ENCODE results near the gene ZNF341.
"Not testable (repeated sequence)": the region's sequence is repeated elsewhere in the genome, so short reads cannot be mapped to it uniquely, and the experiment has no call there.

The ZNF341 gene

GRCh38 chr20:33731693-33732165, at the start of gene ZNF341:
ZNF341 (plus strand) TSS chr20:33731996; CDS start chr20:33732022, 26 bp downstream.
- peak; percentile 92 to 95 (median 95) for DNase-seq

GRCh38 chr20:33684533-33685327, 47.1 kb upstream of the ZNF341 start:
- no peak for DNase-seq

- DNase-seq, result peak; percentile 44 to 77 (median 61)
Observed at GRCh38 chr20:33685328-33686099, 46.3 kb upstream of the ZNF341 start.

GRCh38 chr20:33686100-33686983, 45.5 kb upstream of the ZNF341 start, which contains the start of gene E2F1:
E2F1 (minus strand) TSS chr20:33686385; CDS start chr20:33686264, 121 bp downstream.
- peak; percentile 97 to 99 (median 99) for DNase-seq

- DNase-seq, result no peak
Observed at GRCh38 chr20:33686984-33687366, 44.8 kb upstream of the ZNF341 start.

GRCh38 chr20:33687370-33687915, 44.4 kb upstream of the ZNF341 start:
- DNase-seq, result peak; percentile 53 to 70 (median 55)

GRCh38 chr20:33687993-33688937, 43.5 kb upstream of the ZNF341 start:
- DNase-seq, result no peak

- DNase-seq, result no peak
Observed at GRCh38 chr20:33688938-33689424, 42.8 kb upstream of the ZNF341 start.

- no peak for DNase-seq
Observed at GRCh38 chr20:33689493-33689892, 42.3 kb upstream of the ZNF341 start.

GRCh38 chr20:33689973-33690372, 41.8 kb upstream of the ZNF341 start:
- DNase-seq, result peak; percentile 57 to 66 (median 64)

GRCh38 chr20:33693289-33693688, 38.5 kb upstream of the ZNF341 start:
- DNase-seq, result no peak

GRCh38 chr20:33693741-33694638, 37.8 kb upstream of the ZNF341 start:
- no peak for DNase-seq

- DNase-seq, result no peak
Observed at GRCh38 chr20:33694639-33695012, 37.2 kb upstream of the ZNF341 start.

GRCh38 chr20:33696448-33696847, 35.3 kb upstream of the ZNF341 start:
- no peak for DNase-seq

GRCh38 chr20:33697129-33697528, 34.7 kb upstream of the ZNF341 start:
- no peak for DNase-seq

GRCh38 chr20:33698966-33699365, 32.8 kb upstream of the ZNF341 start:
- DNase-seq, result not testable (repeated sequence)

- DNase-seq, result not testable (repeated sequence)
Observed at GRCh38 chr20:33700696-33701441, 30.9 kb upstream of the ZNF341 start.

- no peak for DNase-seq
Observed at GRCh38 chr20:33701629-33702450, 30.0 kb upstream of the ZNF341 start.

All from suppressor macrophage treated with lipopolysaccharide for 1 hour (primary cell).